C4-2B (cell line): ENCODE data around the gene CETN1.

Experiments used
- ZFX ChIP-seq: fragments of 450-650 bp; IDR thresholded peaks from 2 replicates; pipeline ENCODE4 v1.6.1; 2017
- TF ChIP-seq, protein P1 (sequence below): fragments of 450-650 bp; conservative IDR thresholded peaks from 2 replicates; pipeline ENCODE4 v1.5.1; 2017; ENCODE audit warnings: mild to moderate bottlenecking

GRCh38 chr18:565562-566061, 14.6 kb upstream of the CETN1 start:
- TF ChIP-seq, protein P1, sequence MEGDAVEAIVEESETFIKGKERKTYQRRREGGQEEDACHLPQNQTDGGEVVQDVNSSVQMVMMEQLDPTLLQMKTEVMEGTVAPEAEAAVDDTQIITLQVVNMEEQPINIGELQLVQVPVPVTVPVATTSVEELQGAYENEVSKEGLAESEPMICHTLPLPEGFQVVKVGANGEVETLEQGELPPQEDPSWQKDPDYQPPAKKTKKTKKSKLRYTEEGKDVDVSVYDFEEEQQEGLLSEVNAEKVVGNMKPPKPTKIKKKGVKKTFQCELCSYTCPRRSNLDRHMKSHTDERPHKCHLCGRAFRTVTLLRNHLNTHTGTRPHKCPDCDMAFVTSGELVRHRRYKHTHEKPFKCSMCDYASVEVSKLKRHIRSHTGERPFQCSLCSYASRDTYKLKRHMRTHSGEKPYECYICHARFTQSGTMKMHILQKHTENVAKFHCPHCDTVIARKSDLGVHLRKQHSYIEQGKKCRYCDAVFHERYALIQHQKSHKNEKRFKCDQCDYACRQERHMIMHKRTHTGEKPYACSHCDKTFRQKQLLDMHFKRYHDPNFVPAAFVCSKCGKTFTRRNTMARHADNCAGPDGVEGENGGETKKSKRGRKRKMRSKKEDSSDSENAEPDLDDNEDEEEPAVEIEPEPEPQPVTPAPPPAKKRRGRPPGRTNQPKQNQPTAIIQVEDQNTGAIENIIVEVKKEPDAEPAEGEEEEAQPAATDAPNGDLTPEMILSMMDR = no peak
- no peak for TF ChIP-seq ZFX
